Heart left ventricle (tissue), 16 donors: Measurements from ENCODE around the gene PLEKHN1. TPM values are rescaled to one million over a fixed set of nuclear protein-coding genes. Genes with fewer than 3 reads are reported as not detected.
"Not testable (repeated sequence)": the region's sequence is repeated elsewhere in the genome, so short reads cannot be mapped to it uniquely, and the experiment has no call there.

Experiments used
- ATAC-seq, 4 donors: fragments of 200-7000 bp; cut with Tn5 transposase; one replicate each; pipeline ENCODE4 v1.9.1; 2020 to 2022; ENCODE audit warnings: moderate library complexity in 4 of 4, mild to moderate bottlenecking in 3 of 4, moderate number of reproducible peaks in 1 of 4
- DNase-seq, 5 donors: peaks; one replicate each; pipeline ENCODE4 v3.0.0-alpha.2; 2020
- H3K27ac ChIP-seq, 12 donors: fragments of 200-600 bp; sonication (generic) in 4 of 12; one replicate each; pipeline versions ENCODE4 v1.5.0 to v1.8.0; 2016 to 2022; ENCODE audit warnings: mild to moderate bottlenecking in 2 of 12
- H3K27me3 ChIP-seq, 9 donors: fragments of 200-600 bp; sonication (generic) in 2 of 9; one replicate each; pipeline versions ENCODE4 v1.5.1 to v1.8.0; 2016 to 2022; ENCODE audit warnings: mild to moderate bottlenecking in 3 of 9
- H3K36me3 ChIP-seq, 9 donors: fragments of 200-600 bp; sonication (generic) in 2 of 9; one replicate each; pipeline versions ENCODE4 v1.5.0 to v1.8.0; 2018 to 2022; ENCODE audit warnings: mild to moderate bottlenecking in 2 of 9
- H3K4me1 ChIP-seq, 12 donors: fragments of 200-600 bp; sonication (generic) in 4 of 12; one replicate each; pipeline versions ENCODE4 v1.5.0 to v1.8.0; 2016 to 2022; ENCODE audit warnings: mild to moderate bottlenecking in 3 of 12
- H3K4me3 ChIP-seq, 12 donors: fragments of 200-600 bp; sonication (generic) in 4 of 12; one replicate each; pipeline versions ENCODE4 v1.5.0 to v1.8.0; 2017 to 2022; ENCODE audit warnings: mild to moderate bottlenecking in 9 of 12, moderate library complexity in 4 of 12
- H3K9me3 ChIP-seq, 12 donors: fragments of 200-600 bp; sonication (generic) in 4 of 12; one replicate each; pipeline versions ENCODE4 v1.5.0 to v1.8.0; 2016 to 2022; ENCODE audit warnings: mild to moderate bottlenecking in 1 of 12
- CTCF ChIP-seq, 12 donors: fragments of 200-600 bp; sonication (generic) in 4 of 12; IDR thresholded peaks; one replicate each; pipeline versions ENCODE4 v1.5.0 to v1.8.0; 2018 to 2022; ENCODE audit warnings: antibody characterized with exemption in 12 of 12, mild to moderate bottlenecking in 5 of 12
- POLR2A ChIP-seq, 2 donors: fragments of 450-650 bp; IDR thresholded peaks; one replicate each; pipeline ENCODE4 v1.6.1; 2017; ENCODE audit warnings: antibody characterized with exemption in 2 of 2, mild to moderate bottlenecking in 2 of 2, moderate library complexity in 2 of 2
- WGBS, 4 donors: extraction: QIAGEN DNeasy Blood & Tissue Kit in 2 of 4; methylation state at CpG; one replicate each; pipeline versions ENCODE4 v1.1.5 to v1.1.7; 2013 to 2018; 5-methylcytosine and 5-hydroxymethylcytosine counted together
- intact Hi-C, 10 donors: fragments of 100-400 bp; cut with DNase I; formaldehyde crosslinking; loops; one replicate each; pipeline versions ENCODE4 v1.11.1 to v1.14.2; 2022
- polyA plus RNA-seq, 2 donors: library from polyadenylated mRNA; stranded (reverse); fragments of 200-250 nt; gene quantifications; one replicate each; pipeline ENCODE4 v1.2.3, GENCODE V29; 2013
- total RNA-seq, 9 donors: library from RNA; depleted of rRNA in 2 of 9; stranded (reverse); fragments of >200 nt in 2 of 9; fragmentation: NEBNext Ultra II Directional in 3 of 9; extraction: Animal tissue kit (Norgen Biotek cat#: 25700) in 3 of 9; gene quantifications; one replicate each; pipeline versions ENCODE4 v1.1.0 to v1.2.4, GENCODE V29; 2016 to 2023
- donor health status: ischemic (EF 13 %, LVEDD 7.1; RV severe dilation, severe dysfunction).
- donor health status: healthy with polysubstance abuse.
- donor health status: DM: no; HTN: yes; CAD: no.
- donor health status: DM: no; HTN: no; CAD: no.
- donor health status: ischemic (EF 25% LVEDD 6.9; RV normal size, moderate dysfunction).
- donor health status: ischemic (EF 25% LVEDD 5.7; RV mildly dilated, moderate dysfunction).
- donor health status: healthy.
- donor health status: DM: yes; HTN: yes; CAD: no.
- donor health status: ischemic (EF 35%, LVEDD 5.7; RV mildly dilated, moderate dysfunction).
- donor health status: nonischemic (EF 11% LVEDD 7.7; RV severe dilation, severe dysfunction).
- donor health status: DM: yes; HTN: yes; CAD: no.
- donor health status: PGD.
- donor health status: ischemic (EF 29% LVEDD 5.4; RV normal size, mild dysfunction).
- donor health status: nonischemic (EF 23%, LVEDD 6.1; RV moderate dilation, normal function).

PLEKHN1 gene
- total and polyA plus RNA-seq, 11 donors: 0.15 to 0.63 (median 0.26) TPM; not detected in 7

GRCh38 chr1:1005774-1006304 lies 39.6 kb downstream of the PLEKHN1 start:
- Histone ChIP-seq H3K9me3 (no peaks in the 10 kb centered on the region), H3K27ac (peak overlapping the region in 2 of 12 donors; percentile 31 to 54), H3K36me3 (peaks cover 0 to 4% (median 0%) of the 10 kb centered on the region in 9 donors), H3K4me3 (no peak overlapping the region), H3K27me3 (peaks cover 0 to 31% (median 0%) of the 10 kb centered on the region in 9 donors), H3K4me1 (peaks cover 10 to 38% (median 25%) of the 10 kb centered on the region in 12 donors)
- peak in 2 of 5 donors; percentile 27 to 58 for DNase-seq
- 53 to 79% (median 58%) methylated on average over 2 to 23 of the region's 23 CpGs for WGBS, 4 donors
- intact Hi-C loops: no loop called here
- ATAC-seq: no peak
- TF ChIP-seq CTCF (IDR thresholded peaks at IDR 0.05): no peak
- no peak for TF ChIP-seq POLR2A (IDR thresholded peaks at IDR 0.05)

- no peak for ATAC-seq
- H3K27me3 ChIP-seq: peaks cover 0 to 24% (median 0%) of the 10 kb centered on the region in 9 donors
- no peak overlapping the region for H3K4me3 ChIP-seq
- TF ChIP-seq POLR2A (IDR thresholded peaks at IDR 0.05) (no peak), CTCF (IDR thresholded peaks at IDR 0.05) (no peak)
- H3K27ac ChIP-seq: no peak overlapping the region
- 79 to 87% (median 84%) methylated on average over 28 to 37 of the region's 37 CpGs for WGBS, 4 donors
- H3K36me3 ChIP-seq: peaks cover 0 to 4% (median 0%) of the 10 kb centered on the region in 9 donors
- H3K9me3 ChIP-seq: no peaks in the 10 kb centered on the region
- DNase-seq: peak in 4 of 5 donors; percentile 18 to 40 (median 32)
- intact Hi-C loops: no loop called here
- H3K4me1 ChIP-seq: peaks cover 9 to 31% (median 21%) of the 10 kb centered on the region in 12 donors
Measured at GRCh38 chr1:1006305-1007159, 40.2 kb downstream of the PLEKHN1 start.

- peak in 1 of 5 donors; percentile 28 for DNase-seq
- intact Hi-C loops, H3K36me3 ChIP-seq, H3K27me3 ChIP-seq, ATAC-seq, H3K9me3 ChIP-seq, H3K4me3 ChIP-seq, H3K27ac ChIP-seq: not testable (repeated sequence)
- 90 to 97% (median 93%) methylated on average over 8 of the region's 8 CpGs for WGBS, 4 donors
- H3K4me1 ChIP-seq: peaks cover 8 to 34% (median 24%) of the 10 kb centered on the region in 12 donors
Measured at GRCh38 chr1:1010131-1010530, 43.8 kb downstream of the PLEKHN1 start.

GRCh38 chr1:1011396-1011949 lies 45.2 kb downstream of the PLEKHN1 start:
- DNase-seq: peak in 2 of 5 donors; percentile 13 to 48
- intact Hi-C loops: no loop called here
- TF ChIP-seq CTCF (IDR thresholded peaks at IDR 0.05) (no peak), POLR2A (IDR thresholded peaks at IDR 0.05) (no peak)

GRCh38 chr1:1012736-1013104 lies 46.4 kb downstream of the PLEKHN1 start:
- 58 to 65% (median 62%) methylated on average over 13 of the region's 13 CpGs for WGBS, 4 donors
- not testable (repeated sequence) for H3K9me3 ChIP-seq

More at GRCh38 chr1:1011396-1011949, 45.2 kb downstream of the PLEKHN1 start:
- peaks cover 0 to 27% (median 17%) of the 10 kb centered on the region in 12 donors for H3K4me1 ChIP-seq
- 83 to 87% (median 85%) methylated on average over 14 of the region's 14 CpGs for whole genome bisulfite sequencing, 4 donors
- no peak for ATAC-seq
- no peak overlapping the region for H3K4me3 ChIP-seq
- H3K27ac ChIP-seq: no peak overlapping the region
- H3K9me3 ChIP-seq: no peaks in the 10 kb centered on the region
- no peaks in the 10 kb centered on the region for H3K27me3 ChIP-seq
- no peaks in the 10 kb centered on the region for H3K36me3 ChIP-seq

More at GRCh38 chr1:1012736-1013104, 46.4 kb downstream of the PLEKHN1 start:
- Histone ChIP-seq H3K4me1 (peaks cover 0 to 27% (median 17%) of the 10 kb centered on the region in 12 donors), H3K4me3 (peak overlapping the region; percentile 43 to 92 (median 74)), H3K27ac (peak overlapping the region; percentile 29 to 97 (median 92))
- H3K27me3 ChIP-seq, ATAC-seq, intact Hi-C loops, H3K36me3 ChIP-seq: not testable (repeated sequence)
- peak in 3 of 5 donors; percentile 13 to 25 (median 25) for DNase-seq
